K562 (cell line): ENCODE measurements around the gene SFXN5.

Source experiments
- EZH2 ChIP-seq: IDR thresholded peaks from 2 replicates; pipeline ENCODE4 v1.6.1; 2012; ENCODE audit warnings: low read depth, mild to moderate bottlenecking, inconsistent platforms, low read length, borderline replicate concordance
- JUNB ChIP-seq: fragments of 450-650 bp; formaldehyde crosslinking; conservative IDR thresholded peaks from 2 replicates; pipeline ENCODE4 v1.4.0; 2020; ENCODE audit warnings: mild to moderate bottlenecking
- MXD1 ChIP-seq: fragments of 250-450 bp; sonication (Bioruptor Pico); IDR thresholded peaks from 2 replicates; pipeline ENCODE4 v1.8.0; 2021; ENCODE audit warnings: borderline replicate concordance, mild to moderate bottlenecking, moderate library complexity; ENCODE audit not compliant: poor library complexity, severe bottlenecking
- MXI1 ChIP-seq: IDR thresholded peaks from 2 replicates; pipeline ENCODE4 v1.6.1; 2011; ENCODE audit warnings: low read depth, mild to moderate bottlenecking, improper control_type of control experiment, low read length
- POLR2A ChIP-seq: fragments of 450-650 bp; conservative IDR thresholded peaks from 2 replicates; pipeline ENCODE4 v1.6.1; 2016
- USF2 ChIP-seq: sonication (generic); formaldehyde crosslinking; IDR thresholded peaks from 2 replicates; pipeline ENCODE4 v1.5.0; 2020; ENCODE audit warnings: missing genetic modification reagents
- ZBTB40 ChIP-seq, 2 experiments: fragments of 450-650 bp in 1 of 2; sonication (generic) in 1 of 2; formaldehyde crosslinking in 1 of 2; IDR thresholded peaks; 2 replicates each; pipeline versions ENCODE4 v1.7.1 to v1.9.0; 2016 to 2022; ENCODE audit warnings: inconsistent platforms in 1 of 2, mild to moderate bottlenecking in 1 of 2, missing genetic modification reagents in 1 of 2
- ZNF124 ChIP-seq: sonication (generic); formaldehyde crosslinking; IDR thresholded peaks from 2 replicates; pipeline ENCODE4 v1.8.1; 2022; ENCODE audit warnings: missing genetic modification reagents
- ZNF75A ChIP-seq: fragments of 450-650 bp; formaldehyde crosslinking; IDR thresholded peaks from 2 replicates; pipeline ENCODE4 v1.4.0; 2020; ENCODE audit warnings: mild to moderate bottlenecking
- ZSCAN29 ChIP-seq: fragments of 450-650 bp; IDR thresholded peaks from 2 replicates; pipeline ENCODE4 v1.6.1; 2017

GRCh38 chr2:72951303-72952095, 120.0 kb downstream of the SFXN5 start:
- TF ChIP-seq MXD1 = no peak
- TF ChIP-seq EZH2 = no peak
- TF ChIP-seq ZBTB40 (IDR thresholded peaks at IDR 0.05) = no peak
- no peak for TF ChIP-seq ZBTB40 (CRISPR knock-in tag; IDR thresholded peaks at IDR 0.05)
- no peak for TF ChIP-seq ZNF124 (CRISPR knock-in tag)
- no peak for TF ChIP-seq ZNF75A (CRISPR knock-in tag)
- no peak for TF ChIP-seq USF2 (CRISPR knock-in tag)
- no peak for TF ChIP-seq MXI1
- no peak for TF ChIP-seq ZSCAN29
- TF ChIP-seq POLR2A = no peak
- TF ChIP-seq JUNB (CRISPR knock-in tag) = no peak
